GM15510 (cell line): ENCODE measurements around the gene PCSK9.

ENCODE experiments used
- POLR2A ChIP-seq: IDR thresholded peaks from 3 replicates; pipeline ENCODE4 v1.6.1; 2011; ENCODE audit warnings: borderline replicate concordance; ENCODE audit not compliant: insufficient read length; ENCODE audit errors: extremely low read depth

Gene PCSK9

DNA sequence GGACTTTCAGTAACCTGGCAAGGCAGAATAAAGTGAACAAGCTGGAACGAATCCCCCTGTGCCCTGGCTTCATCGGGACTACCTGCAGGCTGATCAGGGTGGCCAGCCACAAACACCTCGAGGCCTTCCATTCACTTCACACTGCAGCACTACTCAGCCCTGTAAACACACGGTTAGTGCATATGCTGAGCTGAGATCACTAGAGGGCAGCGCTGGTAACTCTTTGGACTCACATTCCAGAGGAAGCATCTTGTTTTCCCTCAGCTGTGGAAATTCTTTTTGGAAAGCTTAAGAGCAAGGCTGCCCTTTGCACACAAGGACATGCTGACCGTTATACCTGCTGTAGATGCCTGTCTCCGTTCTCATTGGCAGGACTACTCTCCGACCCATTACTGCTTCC lies 32.1 kb downstream of the PCSK9 start:
- TF ChIP-seq POLR2A: no peak

DNA sequence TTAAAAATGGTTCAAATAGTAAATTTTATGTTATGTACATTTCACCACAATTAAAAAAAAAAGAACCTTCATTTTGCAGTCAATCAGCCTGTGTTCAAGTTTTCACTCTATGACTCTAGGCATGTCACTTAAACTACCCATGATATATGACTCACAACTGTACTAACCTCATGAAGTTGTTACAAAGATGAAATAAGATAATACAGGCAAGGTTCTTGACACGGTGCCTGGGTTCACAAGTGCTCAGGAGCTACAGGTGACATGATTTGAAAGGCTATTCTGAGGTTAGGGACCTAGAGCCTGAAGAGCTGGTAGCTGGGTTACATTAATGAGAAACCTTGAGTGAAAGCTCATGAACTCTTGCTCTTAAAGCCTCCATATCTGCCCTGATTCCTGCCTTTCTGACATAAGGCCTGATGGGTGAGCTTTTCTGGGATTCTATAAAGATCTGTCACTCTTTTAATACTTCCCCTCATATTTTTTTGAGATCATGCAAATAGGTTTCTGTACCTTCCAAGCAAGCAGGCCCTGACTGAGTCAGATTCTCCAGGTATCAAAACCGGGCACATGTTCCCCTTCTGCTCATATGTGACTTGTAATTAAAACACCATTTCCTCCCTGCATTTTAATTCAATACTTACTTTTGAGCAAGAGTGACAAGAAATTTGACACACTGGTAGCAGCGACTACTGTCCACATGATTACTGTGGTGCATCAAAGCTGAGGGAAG lies 34.0 kb downstream of the PCSK9 start:
- no peak for TF ChIP-seq POLR2A

DNA sequence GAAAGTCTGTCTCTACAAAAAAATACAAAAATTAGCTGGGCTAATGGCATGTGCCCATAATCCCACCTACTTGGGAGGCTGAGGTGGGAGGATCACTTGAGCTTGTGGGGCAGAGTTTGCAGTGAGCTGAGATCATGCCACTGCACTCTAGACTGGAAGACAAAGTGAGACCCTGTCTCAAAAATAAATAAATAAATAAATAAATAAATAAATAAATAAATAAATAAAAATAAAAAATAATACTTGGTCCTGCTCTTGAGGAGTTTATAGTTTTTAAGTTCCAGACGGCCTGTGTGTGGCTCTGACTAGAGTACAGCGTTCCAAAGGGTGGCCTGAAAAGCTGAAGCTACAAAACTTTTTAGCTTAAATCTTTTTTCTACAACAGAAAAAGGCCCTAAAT lies 35.1 kb downstream of the PCSK9 start:
- no peak for TF ChIP-seq POLR2A

DNA sequence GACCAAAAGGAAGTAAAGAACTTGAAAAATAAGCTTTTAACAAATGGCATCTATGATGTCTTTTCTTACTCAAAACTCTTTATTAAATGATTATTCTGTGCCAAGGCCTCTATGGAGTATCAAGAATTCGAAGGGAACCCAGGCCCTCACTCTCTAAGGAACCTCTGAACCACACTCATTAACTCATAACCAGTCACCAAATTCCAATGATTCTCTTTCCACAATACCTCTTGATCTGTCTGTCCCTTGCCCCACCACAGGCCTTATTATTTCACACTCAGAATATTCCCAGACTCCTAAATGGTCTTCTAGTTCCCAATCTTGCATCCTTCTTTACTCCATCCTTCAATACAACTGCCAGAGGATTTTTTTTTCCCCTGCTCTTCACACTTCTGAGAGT lies 37.0 kb downstream of the PCSK9 start:
- TF ChIP-seq POLR2A: no peak

DNA sequence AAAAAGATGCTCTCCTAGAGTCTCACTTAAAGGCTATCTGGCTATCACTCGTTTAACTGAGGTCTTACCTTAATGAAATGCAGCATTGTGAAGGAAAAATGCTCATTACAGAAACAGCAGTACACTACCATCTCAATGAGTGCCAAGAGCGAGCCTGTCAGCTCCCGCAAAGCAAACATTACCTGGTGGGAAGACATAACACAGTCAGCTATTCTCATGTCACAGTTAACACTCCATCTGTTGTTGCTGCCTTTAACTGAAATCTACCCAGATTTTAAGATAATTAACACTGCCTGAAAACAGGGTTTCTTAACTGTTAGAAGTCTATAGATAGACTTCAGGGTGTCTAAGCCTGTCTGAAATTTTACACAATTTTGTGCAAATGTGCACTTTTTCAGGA lies 39.1 kb downstream of the PCSK9 start:
- no peak for TF ChIP-seq POLR2A

DNA sequence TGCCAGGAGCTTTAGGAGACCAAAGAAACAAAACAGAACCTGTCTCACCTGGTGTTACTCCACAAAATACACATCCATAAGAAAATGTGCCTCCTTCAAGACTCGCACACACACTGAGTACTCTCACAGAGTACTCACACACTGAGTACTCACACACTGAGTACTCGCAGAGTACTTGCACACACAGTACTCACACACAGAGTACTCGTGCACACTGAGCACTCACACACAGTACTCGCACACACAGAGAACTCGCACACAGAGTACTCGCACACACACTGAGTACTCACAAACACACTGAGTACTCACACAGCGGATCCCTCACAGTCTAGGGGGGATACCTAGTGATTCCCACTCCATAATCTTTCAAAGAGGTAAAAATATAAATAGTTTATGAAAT lies 40.3 kb downstream of the PCSK9 start:
- no peak for TF ChIP-seq POLR2A

DNA sequence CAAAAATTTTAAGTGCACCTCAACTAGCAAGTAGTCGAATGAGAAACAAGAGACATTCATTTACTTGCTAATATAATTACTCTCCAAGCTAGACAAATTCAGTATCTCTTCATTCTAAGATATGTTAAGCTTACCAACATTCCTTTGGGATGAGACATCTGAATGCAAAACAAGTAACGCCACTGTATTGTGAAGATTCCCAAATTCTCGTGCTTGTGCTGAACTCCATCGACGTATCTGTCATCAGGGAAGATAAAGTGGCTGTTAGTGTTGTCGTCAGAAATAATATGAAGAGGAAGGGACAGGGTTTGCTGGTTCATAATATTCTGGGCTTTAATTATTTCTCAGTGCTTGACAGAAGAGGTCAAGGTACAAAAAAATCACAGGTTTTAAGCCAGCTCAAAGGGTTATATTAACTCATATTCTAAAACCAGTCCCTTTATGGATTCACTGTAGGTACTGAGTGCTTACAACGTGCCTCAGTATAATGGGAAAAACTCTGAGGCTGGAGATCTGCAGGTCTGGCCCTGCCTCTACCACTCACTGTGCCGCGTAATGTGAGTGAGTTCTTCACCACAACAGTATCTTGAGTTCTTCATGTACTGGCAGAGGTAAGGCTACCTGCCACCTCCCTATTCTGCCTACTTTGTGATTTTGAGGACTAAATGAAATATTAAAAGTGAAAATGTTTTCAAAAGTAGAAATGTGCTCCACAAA lies 42.0 kb downstream of the PCSK9 start:
- TF ChIP-seq POLR2A: no peak

DNA sequence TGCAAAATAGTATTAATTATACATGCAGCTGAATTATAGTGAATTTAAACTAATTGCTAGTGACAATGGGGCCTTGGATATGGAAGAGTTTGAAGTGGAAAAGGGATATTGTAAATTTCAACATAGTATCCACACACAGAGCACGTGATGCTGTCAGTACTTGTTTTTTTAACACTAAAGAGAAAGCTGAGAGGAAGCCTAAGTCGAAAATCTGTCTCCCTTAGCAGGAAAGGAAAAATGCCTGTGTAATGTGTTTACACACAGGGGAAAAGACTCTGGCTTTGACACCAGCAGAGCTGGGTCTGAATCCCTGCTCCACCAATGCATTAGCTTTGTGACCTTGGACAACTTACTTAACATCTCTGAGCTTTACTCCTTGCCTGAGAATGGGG lies 42.6 kb downstream of the PCSK9 start:
- no peak for TF ChIP-seq POLR2A

DNA sequence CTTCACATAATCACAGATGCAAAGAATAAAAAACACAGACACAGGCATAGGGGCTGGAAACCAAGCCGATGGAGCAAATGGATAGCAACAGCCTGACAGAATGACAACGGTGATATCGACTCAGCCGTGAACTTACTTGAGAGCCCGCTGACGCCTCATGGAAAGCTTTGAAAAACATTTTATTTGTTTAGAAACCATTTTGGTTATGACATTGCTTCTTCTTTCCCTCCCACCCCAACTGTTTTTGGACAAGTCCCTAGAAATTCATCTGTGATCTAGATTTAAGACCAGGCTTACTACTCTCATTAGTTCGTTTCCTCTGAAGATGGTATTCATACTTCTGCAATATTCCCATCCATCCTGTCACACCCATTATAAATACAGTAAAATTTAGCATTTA lies 44.9 kb downstream of the PCSK9 start:
- no peak for TF ChIP-seq POLR2A

DNA sequence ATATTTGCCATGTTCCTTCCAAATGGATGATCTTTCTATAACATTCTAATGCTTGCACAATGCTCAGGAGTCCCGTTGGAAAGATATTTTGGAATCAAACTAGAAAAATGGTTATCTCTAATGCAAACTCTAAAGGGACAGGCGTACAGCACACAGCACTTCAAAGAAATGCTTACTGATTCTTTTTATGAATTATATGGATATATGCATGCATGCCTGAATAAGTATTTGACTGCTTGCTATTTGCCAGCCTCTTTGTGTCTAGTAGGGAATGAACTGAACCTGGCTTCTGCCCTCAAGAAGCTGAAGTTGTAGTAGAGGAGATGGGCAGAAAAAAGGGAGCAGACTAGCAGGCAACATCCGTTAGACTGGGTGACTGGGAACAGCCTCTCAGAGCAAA lies 48.1 kb downstream of the PCSK9 start:
- no peak for TF ChIP-seq POLR2A

DNA sequence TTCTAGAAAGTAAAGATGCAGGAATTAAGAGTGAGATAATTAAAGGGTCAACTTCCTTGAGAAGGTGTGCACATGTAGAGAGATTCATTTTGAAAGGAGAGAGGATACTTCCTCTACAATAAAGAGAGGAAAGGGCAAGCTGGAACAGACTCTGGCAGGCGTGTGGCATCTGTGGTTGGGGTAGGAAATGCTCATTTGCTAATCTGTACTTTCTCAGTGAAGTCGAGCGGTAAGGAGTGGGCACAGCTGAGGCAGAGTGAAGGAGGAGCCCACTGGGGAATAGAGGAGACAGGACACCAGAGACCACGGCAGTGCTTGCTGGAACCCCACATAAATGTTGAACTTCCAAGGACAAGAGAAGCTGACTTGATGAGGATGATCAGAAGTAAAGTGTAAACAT lies 49.1 kb downstream of the PCSK9 start:
- no peak for TF ChIP-seq POLR2A

DNA sequence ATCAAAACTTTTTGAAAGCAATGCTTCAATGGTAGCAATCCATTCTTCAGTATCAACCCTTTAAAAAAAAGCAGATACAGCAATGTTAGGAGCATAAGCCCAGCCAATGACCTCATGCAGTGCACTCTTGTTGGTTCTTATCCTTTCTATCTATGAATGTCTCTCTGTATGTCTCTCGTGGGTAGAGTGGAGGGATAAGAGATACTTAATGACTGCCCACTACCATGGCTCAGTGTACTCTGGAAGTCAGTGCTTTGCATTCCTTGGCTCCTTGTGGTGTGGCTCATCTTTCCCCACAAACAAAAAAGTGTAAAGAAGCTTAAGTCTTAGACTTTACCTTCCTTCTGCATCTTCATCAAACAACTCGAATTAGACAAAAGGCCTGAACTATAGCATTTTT lies 50.3 kb downstream of the PCSK9 start:
- TF ChIP-seq POLR2A: no peak

DNA sequence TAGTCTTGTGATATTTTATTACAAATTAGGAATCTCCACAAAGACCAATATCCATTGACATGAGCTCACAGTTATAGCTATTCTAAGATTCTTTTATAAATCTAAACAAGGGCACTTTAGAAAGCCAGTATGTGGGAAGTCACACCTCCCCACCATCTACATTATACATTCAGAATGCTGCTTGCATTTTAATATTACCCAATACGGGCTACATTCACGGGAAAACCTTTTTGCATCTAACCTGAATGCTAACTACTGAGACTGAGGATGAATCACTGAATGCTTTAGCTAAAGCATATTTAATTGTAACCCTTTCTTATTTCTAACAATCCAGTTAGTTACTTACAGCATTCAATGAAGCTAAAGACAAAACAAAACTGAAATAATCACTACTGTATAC lies 53.1 kb downstream of the PCSK9 start:
- no peak for TF ChIP-seq POLR2A

DNA sequence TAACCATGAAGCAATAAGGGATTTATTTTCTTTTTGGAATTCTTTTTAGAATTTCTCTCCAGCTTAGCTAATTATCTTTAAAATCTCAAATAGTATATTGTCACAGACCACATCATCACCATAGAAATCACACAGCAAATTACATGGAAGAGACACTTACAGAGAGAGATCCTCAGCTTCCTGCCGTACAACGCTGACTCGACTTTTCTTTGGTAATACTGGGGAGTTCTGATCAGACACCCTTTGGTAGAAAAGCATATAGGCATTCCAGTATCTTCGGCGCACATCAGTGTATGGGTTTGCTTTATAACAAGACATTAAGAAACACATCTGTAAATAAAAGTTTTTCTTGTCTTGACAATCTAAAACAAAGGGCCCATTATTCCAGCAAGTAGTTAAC lies 55.7 kb downstream of the PCSK9 start:
- TF ChIP-seq POLR2A: no peak

DNA sequence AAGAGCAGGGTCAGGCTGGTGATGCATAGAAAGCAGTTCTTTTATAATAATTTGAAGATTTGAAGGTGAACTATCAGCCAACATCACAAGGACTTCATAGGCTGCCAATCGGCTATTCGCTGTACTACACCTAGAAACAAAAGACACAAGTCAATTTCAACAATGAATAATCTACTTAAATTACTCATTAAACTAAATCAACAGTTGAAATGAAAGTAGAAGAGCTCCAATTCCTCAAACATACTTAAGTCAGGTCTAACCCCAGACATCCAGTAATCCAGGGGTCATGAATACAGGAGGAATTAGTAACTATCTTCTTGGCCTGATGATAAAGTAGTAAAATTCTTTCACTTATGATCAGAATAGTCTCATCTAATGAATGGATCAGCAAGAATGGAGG lies 64.5 kb downstream of the PCSK9 start:
- TF ChIP-seq POLR2A: no peak

DNA sequence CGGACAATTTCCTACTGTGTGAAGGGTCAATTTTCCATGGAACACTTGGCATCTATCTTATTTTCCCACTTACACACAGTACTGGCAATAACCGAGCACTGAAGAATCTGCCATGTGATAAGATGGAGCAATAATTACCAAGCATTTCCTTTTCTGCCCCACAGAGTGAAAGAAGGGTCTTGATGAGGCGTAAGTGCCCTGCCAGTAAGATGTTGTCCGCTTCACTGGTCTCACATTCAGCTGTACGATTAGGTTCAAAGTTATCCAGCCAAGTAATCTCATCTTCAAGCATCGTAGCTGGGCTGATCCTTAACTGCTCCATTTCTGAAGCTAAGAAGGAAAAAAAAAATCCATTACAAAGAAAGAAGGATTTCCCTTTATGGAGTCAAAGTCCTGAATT lies 67.8 kb downstream of the PCSK9 start:
- TF ChIP-seq POLR2A: no peak
